Mammary epithelial cell (primary cell): ENCODE results near the gene SSBP2.

Experiments
- CTCF ChIP-seq, 2 donors: IDR thresholded peaks in 1 of 2; conservative IDR thresholded peaks in 1 of 2; 2 replicates each; pipeline ENCODE4 v1.5.1; 2011 to 2012; ENCODE audit warnings: inconsistent platforms in 2 of 2, low read length in 2 of 2, mild to moderate bottlenecking in 2 of 2, control low read depth in 1 of 2, low read depth in 1 of 2; ENCODE audit not compliant: insufficient read depth in 1 of 2; ENCODE audit errors: extremely low read depth in 1 of 2
- EZH2 ChIP-seq: IDR thresholded peaks from 2 replicates; pipeline ENCODE4 v1.6.1; 2012; ENCODE audit warnings: low read length, inconsistent platforms, borderline replicate concordance

GRCh38 chr5:81633471-81633870 lies 117.4 kb downstream of the SSBP2 start:
- no peak for TF ChIP-seq CTCF (conservative IDR thresholded peaks at IDR 0.05 in 1 of 2, IDR thresholded peaks at IDR 0.05 in 1 of 2; ENCODE audit: extremely low read depth in 1 of 2, insufficient read depth in 1 of 2, low read depth in 1 of 2, low read length in 2 of 2)
- TF ChIP-seq EZH2: no peak
